Activated T-helper 1 cell treated with anti-CD3 and anti-CD28 coated beads, Interleukin-2, amount 50 U/mL, for 16 hours (primary cell): ENCODE data around the gene PLA2G4B.

Source experiments
- DNase-seq, 2 donors: peaks; one replicate each; pipeline ENCODE4 v3.0.0-alpha.2; 2020; ENCODE audit warnings: low read depth in 1 of 2, low spot score in 1 of 2

Gene PLA2G4B

GRCh38 chr15:41838400-41838897 is at the start of gene PLA2G4B:
Gene PLA2G4B, plus strand, starts transcription at chr15:41838847. Its CDS starts 67 bp downstream, at chr15:41838914.
- DNase-seq, result no peak

GRCh38 chr15:41789236-41789635 is 49.4 kb upstream of the PLA2G4B start:
- DNase-seq, result no peak

GRCh38 chr15:41789662-41790061 is 49.0 kb upstream of the PLA2G4B start:
- no peak for DNase-seq

GRCh38 chr15:41790169-41790568 is 48.5 kb upstream of the PLA2G4B start:
- no peak for DNase-seq

GRCh38 chr15:41790756-41791546 is 47.7 kb upstream of the PLA2G4B start:
- no peak for DNase-seq

- DNase-seq, result no peak
These were observed 47.1 kb upstream of the PLA2G4B start for GRCh38 chr15:41791547-41791937.

- no peak for DNase-seq
These were observed 46.5 kb upstream of the PLA2G4B start for GRCh38 chr15:41792000-41792637.

GRCh38 chr15:41794081-41794480 is 44.6 kb upstream of the PLA2G4B start:
- DNase-seq, result no peak

- no peak for DNase-seq
These were observed 42.4 kb upstream of the PLA2G4B start for GRCh38 chr15:41795996-41796856.

GRCh38 chr15:41797201-41797944 is 41.3 kb upstream of the PLA2G4B start:
- DNase-seq, result no peak

GRCh38 chr15:41798607-41799487 is 39.8 kb upstream of the PLA2G4B start:
- DNase-seq, result no peak

- DNase-seq, result no peak
These were observed 39.2 kb upstream of the PLA2G4B start for GRCh38 chr15:41799488-41799805.

- DNase-seq, result no peak
These were observed 37.5 kb upstream of the PLA2G4B start for GRCh38 chr15:41801185-41801584.

GRCh38 chr15:41801850-41802455 is 36.7 kb upstream of the PLA2G4B start:
- DNase-seq, result no peak

- no peak for DNase-seq
These were observed 34.3 kb upstream of the PLA2G4B start for GRCh38 chr15:41804361-41804760.

GRCh38 chr15:41804916-41805666 is 33.6 kb upstream of the PLA2G4B start:
- DNase-seq, result no peak

- no peak for DNase-seq
These were observed 32.9 kb upstream of the PLA2G4B start for GRCh38 chr15:41805711-41806110.

- no peak for DNase-seq
These were observed 32.1 kb upstream of the PLA2G4B start for GRCh38 chr15:41806291-41807181.
